Pericardium fibroblast (primary cell): ENCODE measurements around the gene ELMO2. TPM values are rescaled to one million over a fixed set of nuclear protein-coding genes. Genes with fewer than 3 reads are reported as not detected.

Source experiments
- total RNA-seq: library from RNA; depleted of rRNA; stranded (reverse); fragments of >200 nt; gene quantifications from 2 replicates; pipeline ENCODE4 v1.2.3, GENCODE V29; 2015

Gene ELMO2
- 35.4 and 40.7 TPM in 2 replicates for total RNA-seq

GRCh38 chr20:46406200-46406985 is at the start of gene ELMO2:
ELMO2 (minus strand) TSS chr20:46406615; CDS start chr20:46394482, 12,133 bp downstream.

Other genes starting within 250 kb of the ELMO2 start
- not detected in 2 replicates for gene CDH22, start 98.1 kb downstream of the ELMO2 start, total RNA-seq
- 2.0 and 5.4 TPM in 2 replicates for gene ZNF334, start 106.9 kb upstream of the ELMO2 start, total RNA-seq
- gene OCSTAMP, start 144.0 kb upstream of the ELMO2 start, total RNA-seq = not detected in 2 replicates
- gene SLC13A3, start 244.8 kb upstream of the ELMO2 start, total RNA-seq = 1.5 and 6.9 TPM in 2 replicates